Osteocyte (in vitro differentiated cells): ENCODE measurements around the gene C1QA. TPM values are rescaled to one million over a fixed set of nuclear protein-coding genes. Genes with fewer than 3 reads are reported as not detected.

Experiments used
- DNase-seq: peaks from one replicate; pipeline ENCODE4 v3.0.0; 2021; ENCODE audit warnings: mixed read lengths; ENCODE audit not compliant: unreplicated experiment; ENCODE audit errors: extremely low spot score
- H3K27ac Mint-ChIP-seq: one replicate; pipeline ENCODE4 v1.8.0; 2021; ENCODE audit warnings: mild to moderate bottlenecking, mixed read lengths; ENCODE audit not compliant: unreplicated experiment
- H3K27me3 Mint-ChIP-seq: one replicate; pipeline ENCODE4 v1.8.0; 2021; ENCODE audit warnings: mixed read lengths; ENCODE audit not compliant: unreplicated experiment
- H3K36me3 Mint-ChIP-seq: one replicate; pipeline ENCODE4 v1.8.0; 2021; ENCODE audit warnings: mixed read lengths; ENCODE audit not compliant: unreplicated experiment
- H3K4me1 Mint-ChIP-seq: one replicate; pipeline ENCODE4 v1.8.0; 2021; ENCODE audit warnings: mixed read lengths; ENCODE audit not compliant: unreplicated experiment
- H3K4me3 Mint-ChIP-seq: one replicate; pipeline ENCODE4 v1.8.0; 2021; ENCODE audit warnings: mild to moderate bottlenecking, moderate library complexity, mixed read lengths; ENCODE audit not compliant: unreplicated experiment
- H3K9me3 Mint-ChIP-seq: one replicate; pipeline ENCODE4 v1.8.0; 2021; ENCODE audit warnings: mixed read lengths; ENCODE audit not compliant: unreplicated experiment
- CTCF ChIP-seq: fragments of 200-600 bp; sonication (generic); IDR thresholded peaks from 2 replicates; pipeline ENCODE4 v1.5.0; 2021; ENCODE audit warnings: antibody characterized with exemption, mild to moderate bottlenecking, moderate library complexity
- microRNA-seq: library from miRNA; unstranded; fragments of <30 nt; microRNA quantifications from one replicate; pipeline ENCODE4 v1.1.0, GENCODE V29; 2020; ENCODE audit not compliant: unreplicated experiment
- total RNA-seq: library from RNA; stranded (reverse); gene quantifications from 2 replicates; pipeline ENCODE4 v1.2.1, GENCODE V29; 2021

The C1QA gene
- total RNA-seq, 1 donor from 2014 or later: not detected

DNA sequence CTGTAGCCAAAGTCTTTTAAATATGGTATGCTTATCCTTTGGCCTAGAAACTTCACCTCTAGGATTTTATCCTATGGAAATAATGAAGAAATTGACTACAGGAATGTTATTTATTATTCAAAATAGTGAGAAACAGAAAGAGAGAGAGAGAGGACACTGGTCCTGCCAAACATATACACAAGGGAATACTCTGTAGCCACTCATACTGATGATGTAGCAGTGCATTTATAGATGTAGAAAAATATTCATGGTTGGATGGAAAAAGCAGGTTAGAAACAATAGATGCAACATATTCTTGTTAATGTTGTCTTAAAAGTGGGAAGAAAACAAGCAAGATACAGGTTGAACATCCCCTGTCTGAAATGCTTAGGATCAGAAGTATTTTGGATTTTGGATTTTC lies 52.0 kb downstream of the C1QA start:
- Mint-ChIP-seq H3K4me1 (no peaks in the 10 kb centered on the region), H3K4me3 (no peak overlapping the region), H3K9me3 (no peaks in the 10 kb centered on the region), H3K36me3 (no peaks in the 10 kb centered on the region), H3K27ac (no peak overlapping the region), H3K27me3 (peaks cover 51% of the 10 kb centered on the region)
- no peak for TF ChIP-seq CTCF
- no peak for DNase-seq

Small RNA genes lying within 50 kb of the gene (microRNA-seq; reads per million reads assigned to microRNA genes)
- not detected for gene MIR6127

Other genes starting within 250 kb of the C1QA start
- gene ZBTB40, start 184.8 kb upstream of the C1QA start, total RNA-seq: 22.5 and 23.6 TPM in 2 replicates
- gene EPHA8, start 73.1 kb upstream of the C1QA start, total RNA-seq: 0.51 and 0.55 TPM in 2 replicates
- not detected in 2 replicates for gene C1QC, start 7.0 kb downstream of the C1QA start, total RNA-seq
- gene C1QB, start 16.6 kb downstream of the C1QA start, total RNA-seq: not detected in 2 replicates
- gene EPHB2, start 74.2 kb downstream of the C1QA start, total RNA-seq: 32.5 and 33.6 TPM in 2 replicates